SU-DHL-6 (cell line): ENCODE results near the gene EPHB2.

Experiments used
- H2AFZ ChIP-seq: fragments of 200-600 bp; sonication (generic); 2 replicates; pipeline ENCODE4 v1.6.1; 2014; ENCODE audit warnings: low read depth, mild to moderate bottlenecking, moderate library complexity, mixed read lengths, antibody characterized with exemption, low read length; ENCODE audit not compliant: severe bottlenecking
- H3F3A ChIP-seq: fragments of 200-600 bp; shearing (Covaris generic); 2 replicates; pipeline ENCODE4 v1.6.0; 2016; ENCODE audit warnings: antibody characterized with exemption, mild to moderate bottlenecking; ENCODE audit not compliant: insufficient read depth
- H3K27ac ChIP-seq: fragments of 200-600 bp; sonication (generic); 2 replicates; pipeline ENCODE4 v1.5.1; 2016; ENCODE audit warnings: low read depth, mild to moderate bottlenecking, low read length, moderate library complexity, mixed read lengths
- H3K27me3 ChIP-seq: fragments of 200-600 bp; sonication (generic), shearing (Covaris generic); 2 replicates; pipeline ENCODE4 v1.6.0; 2014; ENCODE audit warnings: mild to moderate bottlenecking, low read length
- H3K36me3 ChIP-seq: fragments of 200-600 bp; sonication (generic); 2 replicates; pipeline ENCODE4 v1.6.1; 2014; ENCODE audit warnings: mild to moderate bottlenecking, low read length, mixed read lengths
- H3K4me2 ChIP-seq: fragments of 300-600, 200-600 bp; shearing (Covaris generic), sonication (generic); 2 replicates; pipeline ENCODE4 v1.6.0; 2014; ENCODE audit warnings: low read length, low read depth, mild to moderate bottlenecking; ENCODE audit not compliant: poor library complexity, severe bottlenecking
- H3K4me3 ChIP-seq: fragments of 200-600 bp; sonication (generic); 2 replicates; pipeline ENCODE4 v1.5.1; 2014; ENCODE audit warnings: antibody characterized with exemption, low read length, mild to moderate bottlenecking, mixed read lengths; ENCODE audit not compliant: insufficient read depth, poor library complexity, severe bottlenecking
- H3K79me2 ChIP-seq: fragments of 200-600 bp; sonication (generic); 2 replicates; pipeline ENCODE4 v1.6.1; 2014; ENCODE audit warnings: mild to moderate bottlenecking, low read length, moderate library complexity; ENCODE audit not compliant: insufficient read depth
- H3K9ac ChIP-seq: fragments of 200-600 bp; sonication (generic); 2 replicates; pipeline ENCODE4 v1.7.0; 2014; ENCODE audit warnings: mild to moderate bottlenecking, low read length
- H3K9me2 ChIP-seq: fragments of 200-600 bp; sonication (generic); replicated peaks from 2 replicates; pipeline ENCODE4 v1.6.1; 2014; ENCODE audit warnings: low read length; ENCODE audit not compliant: insufficient read depth
- H3K9me3 ChIP-seq: fragments of 200-600 bp; sonication (generic); 2 replicates; pipeline ENCODE4 v1.6.1; 2014; ENCODE audit warnings: low read length, mixed read lengths; ENCODE audit not compliant: insufficient read depth
- H4K20me1 ChIP-seq: fragments of 200-600 bp; sonication (generic); 2 replicates; pipeline ENCODE4 v1.6.1; 2014; ENCODE audit warnings: low read depth, mild to moderate bottlenecking, antibody characterized with exemption, low read length, moderate library complexity, mixed read lengths
- CTCF ChIP-seq: fragments of 200-600 bp; sonication (generic); IDR thresholded peaks from one replicate; pipeline ENCODE4 v1.5.1; 2017; ENCODE audit warnings: antibody characterized with exemption, mild to moderate bottlenecking, low read length, moderate library complexity; ENCODE audit not compliant: insufficient read depth, poor library complexity, severe bottlenecking
- EZH2phosphoT487 ChIP-seq: fragments of 200-600 bp; sonication (generic), shearing (Covaris generic); conservative IDR thresholded peaks from 2 replicates; pipeline ENCODE4 v1.6.1; 2018; ENCODE audit warnings: mild to moderate bottlenecking, antibody characterized with exemption, low read length, moderate library complexity, mixed read lengths

EPHB2 gene

GRCh38 chr1:22967833-22968232, 257.2 kb downstream of the EPHB2 start:
- no peaks in the 10 kb centered on the region for H3K36me3 ChIP-seq

GRCh38 chr1:22969304-22969709, 258.7 kb downstream of the EPHB2 start:
- Histone ChIP-seq H3K27me3 (no peaks in the 10 kb centered on the region), H3K9me3 (0 out of 2 replicates have a peak, but pooled peaks cover 3% of the 10 kb centered on the region), H3K4me3 (no peak overlapping the region), H3K27ac (no peak overlapping the region), H3K36me3 (no peaks in the 10 kb centered on the region), H2AFZ (no peak overlapping the region), H3F3A (no peaks in the 10 kb centered on the region), H4K20me1 (no peaks in the 10 kb centered on the region), H3K4me2 (no peak overlapping the region), H3K79me2 (no peaks in the 10 kb centered on the region), H3K9ac (no peak overlapping the region), H3K9me2 (no peaks in the 10 kb centered on the region)
- TF ChIP-seq CTCF (no peak), EZH2phosphoT487 (no peak)

More at GRCh38 chr1:22967833-22968232, 257.2 kb downstream of the EPHB2 start:
- no peaks in the 10 kb centered on the region for H3K79me2 ChIP-seq
- TF ChIP-seq CTCF (no peak), EZH2phosphoT487 (no peak)
- H3K9ac ChIP-seq = no peak overlapping the region
- no peak overlapping the region for H2AFZ ChIP-seq
- no peaks in the 10 kb centered on the region for H3F3A ChIP-seq
- H3K27me3 ChIP-seq = no peaks in the 10 kb centered on the region
- H3K4me2 ChIP-seq = no peak overlapping the region
- no peaks in the 10 kb centered on the region for H4K20me1 ChIP-seq
- no peak overlapping the region for H3K27ac ChIP-seq
- no peak overlapping the region for H3K4me3 ChIP-seq
- no peaks in the 10 kb centered on the region for H3K9me2 ChIP-seq
- 0 out of 2 replicates have a peak, but pooled peaks cover 3% of the 10 kb centered on the region for H3K9me3 ChIP-seq

- no peaks in the 10 kb centered on the region for H3K9me2 ChIP-seq
- no peak for TF ChIP-seq EZH2phosphoT487
- no peak for TF ChIP-seq CTCF
- no peak overlapping the region for H3K9ac ChIP-seq
- H2AFZ ChIP-seq = no peak overlapping the region
- H3K36me3 ChIP-seq = no peaks in the 10 kb centered on the region
- no peaks in the 10 kb centered on the region for H3K27me3 ChIP-seq
- no peaks in the 10 kb centered on the region for H3K79me2 ChIP-seq
- no peak overlapping the region for H3K4me3 ChIP-seq
- no peak overlapping the region for H3K27ac ChIP-seq
- H3F3A ChIP-seq = no peaks in the 10 kb centered on the region
- no peak overlapping the region for H3K4me2 ChIP-seq
- H4K20me1 ChIP-seq = no peaks in the 10 kb centered on the region
- 0 out of 2 replicates have a peak, but pooled peaks cover 3% of the 10 kb centered on the region for H3K9me3 ChIP-seq
Measured at GRCh38 chr1:22970096-22970495, 259.5 kb downstream of the EPHB2 start.
